ENCODE data around the gene SUPT16H. TPM values are rescaled to one million over a fixed set of nuclear protein-coding genes. Genes with fewer than 3 reads are reported as not detected.

The SUPT16H gene
- total RNA-seq, 1 donor from 2014 or later, result 50.9 TPM

- DNase-seq (ENCODE audit: extremely low read depth, low read depth, low spot score), result no peak
Observed at GRCh38 chr14:21369949-21370679, 13.7 kb downstream of the SUPT16H start.

GRCh38 chr14:21367582-21368144 lies 16.2 kb downstream of the SUPT16H start:
- no peak for DNase-seq (ENCODE audit: extremely low read depth, low read depth, low spot score)

GRCh38 chr14:21356511-21356910 lies 27.3 kb downstream of the SUPT16H start:
- no peak for DNase-seq (ENCODE audit: extremely low read depth, low read depth, low spot score)

GRCh38 chr14:21352587-21352986 lies 31.2 kb downstream of the SUPT16H start:
- DNase-seq (ENCODE audit: extremely low read depth, low read depth, low spot score), result no peak

DNA sequence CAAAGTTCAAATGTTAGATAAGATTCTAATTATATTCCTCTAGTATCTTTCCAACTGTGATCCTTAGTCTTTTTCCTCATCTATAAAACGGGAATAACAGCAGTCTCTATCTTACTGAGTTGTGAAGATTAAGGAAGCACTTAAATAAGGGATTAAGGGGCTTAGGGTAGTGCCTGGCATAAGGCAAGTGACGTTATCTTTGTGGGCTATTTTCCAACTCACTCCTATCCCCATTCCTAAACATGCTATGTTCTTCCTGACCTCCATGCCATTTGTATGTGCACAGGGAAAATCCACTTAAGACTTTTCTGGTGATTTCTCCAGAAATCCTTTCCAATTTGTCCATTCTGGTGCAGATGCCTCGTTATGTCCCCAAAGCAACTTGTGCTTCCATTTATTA lies 33.3 kb downstream of the SUPT16H start:
- no peak for DNase-seq (ENCODE audit: extremely low read depth, low read depth, low spot score)

DNA sequence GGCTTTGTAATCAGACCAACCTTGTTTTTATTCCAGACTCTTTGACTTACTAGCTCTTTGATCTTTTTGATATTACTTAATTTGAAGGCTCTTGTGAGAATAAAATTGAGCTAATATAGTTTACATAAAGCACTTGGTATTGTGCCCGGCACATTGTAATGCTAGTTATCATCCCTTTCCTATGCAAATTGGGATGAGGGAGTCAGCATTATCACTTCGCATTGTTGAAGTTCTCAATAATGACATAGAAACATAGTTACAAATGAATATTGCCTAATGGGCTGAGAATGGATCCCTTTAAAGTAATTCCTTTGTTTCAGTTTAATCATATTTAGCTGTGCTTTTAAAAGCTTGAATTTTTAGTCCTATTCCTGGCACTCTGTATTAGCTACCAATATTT lies 36.6 kb downstream of the SUPT16H start:
- DNase-seq (ENCODE audit: extremely low read depth, low read depth, low spot score), result no peak

DNA sequence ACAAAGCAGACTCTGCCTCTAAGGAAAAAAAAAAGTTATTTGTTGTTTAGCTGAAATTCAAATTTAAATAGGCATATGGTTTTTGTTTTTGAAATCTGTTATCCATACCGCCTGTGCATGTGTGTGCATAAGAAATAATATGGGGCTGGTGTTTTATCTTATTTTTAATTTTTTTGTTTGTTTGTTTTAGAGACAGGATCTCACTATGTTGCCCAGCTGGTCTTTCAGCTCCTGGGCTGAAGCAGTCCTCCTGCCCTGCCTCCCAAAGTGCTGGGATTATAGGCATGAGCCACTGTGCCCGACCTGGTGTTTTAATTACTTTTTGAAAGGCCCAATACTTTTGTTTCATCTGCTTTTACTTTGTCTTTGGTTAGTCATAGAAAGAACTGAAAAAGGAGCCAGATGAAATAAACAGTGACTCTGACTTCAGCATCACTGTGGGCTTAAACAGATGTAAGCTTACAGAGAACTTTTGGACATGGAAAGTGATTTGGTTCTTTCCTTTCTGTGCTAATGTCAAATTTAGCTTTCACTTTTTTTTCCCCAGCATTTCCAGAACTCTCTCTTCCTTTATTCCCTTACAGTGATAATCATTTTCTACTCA lies 37.2 kb downstream of the SUPT16H start:
- DNase-seq (ENCODE audit: extremely low read depth, low read depth, low spot score), result no peak

DNA sequence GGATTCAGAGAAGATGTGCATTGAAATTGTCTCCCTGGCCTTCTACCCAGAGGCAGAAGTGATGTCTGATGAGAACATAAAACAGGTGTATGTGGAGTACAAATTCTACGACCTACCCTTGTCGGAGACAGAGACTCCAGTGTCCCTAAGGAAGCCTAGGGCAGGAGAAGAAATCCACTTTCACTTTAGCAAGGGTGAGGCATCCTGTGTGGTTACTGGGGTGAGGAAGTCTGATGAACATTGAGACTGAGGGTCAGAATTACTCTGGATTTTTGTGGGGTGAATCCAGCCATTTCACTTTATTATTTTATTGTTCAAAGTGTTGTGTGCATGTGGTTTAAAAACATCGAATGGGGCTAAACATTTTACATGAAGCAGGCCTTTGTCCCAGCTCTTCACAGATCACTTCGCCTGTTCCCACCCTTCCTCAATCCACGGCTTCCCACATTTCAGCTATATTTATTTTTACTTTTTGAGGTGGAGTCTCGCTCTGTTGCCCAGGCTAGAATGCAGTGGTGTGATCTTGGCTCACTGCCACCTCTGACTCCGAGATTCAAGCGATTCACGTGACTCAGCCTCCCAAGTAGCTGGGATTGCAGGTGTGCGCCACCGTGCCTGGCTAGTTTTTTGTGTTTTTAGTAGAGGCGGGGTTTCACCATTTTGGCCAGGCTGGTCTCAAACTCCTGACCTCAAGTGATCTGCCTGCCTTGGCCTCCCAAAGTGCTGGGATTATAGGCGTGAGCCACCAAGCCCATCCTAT lies 40.6 kb downstream of the SUPT16H start:
- no peak for DNase-seq (ENCODE audit: extremely low read depth, low read depth, low spot score)

DNA sequence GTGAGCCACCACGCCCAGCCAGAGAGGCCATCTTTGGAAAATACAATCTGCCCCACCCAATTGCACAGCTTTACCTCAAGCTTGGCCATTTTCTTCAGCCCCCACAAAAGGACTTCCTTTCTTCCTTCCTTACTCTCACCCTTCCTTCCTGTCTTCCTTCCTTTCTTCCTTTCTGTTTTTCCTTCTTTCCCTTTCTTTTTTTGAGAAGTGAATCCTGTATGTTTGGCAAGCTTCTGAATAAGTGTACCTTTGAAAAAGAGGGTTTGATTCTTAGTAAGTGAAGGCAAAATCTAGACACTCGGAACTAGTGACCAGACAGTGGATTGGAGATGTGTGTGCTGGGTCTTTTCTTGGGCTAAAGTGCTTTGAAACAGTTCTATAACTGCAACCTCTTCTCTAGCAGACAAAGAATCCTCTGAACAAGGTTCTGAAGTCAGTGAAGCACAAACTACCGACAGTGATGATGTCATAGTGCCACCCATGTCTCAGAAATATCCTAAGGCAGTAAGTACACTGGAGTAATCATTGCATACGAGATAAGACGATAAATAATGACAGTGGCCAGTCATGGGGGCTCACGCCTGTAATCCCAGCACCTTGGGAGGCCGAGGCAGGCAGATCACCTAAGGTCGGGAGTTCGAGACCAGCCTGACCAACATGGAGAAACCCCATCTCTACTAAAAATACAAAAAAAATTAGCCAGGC lies 49.5 kb downstream of the SUPT16H start:
- no peak for DNase-seq (ENCODE audit: extremely low read depth, low read depth, low spot score)

DNA sequence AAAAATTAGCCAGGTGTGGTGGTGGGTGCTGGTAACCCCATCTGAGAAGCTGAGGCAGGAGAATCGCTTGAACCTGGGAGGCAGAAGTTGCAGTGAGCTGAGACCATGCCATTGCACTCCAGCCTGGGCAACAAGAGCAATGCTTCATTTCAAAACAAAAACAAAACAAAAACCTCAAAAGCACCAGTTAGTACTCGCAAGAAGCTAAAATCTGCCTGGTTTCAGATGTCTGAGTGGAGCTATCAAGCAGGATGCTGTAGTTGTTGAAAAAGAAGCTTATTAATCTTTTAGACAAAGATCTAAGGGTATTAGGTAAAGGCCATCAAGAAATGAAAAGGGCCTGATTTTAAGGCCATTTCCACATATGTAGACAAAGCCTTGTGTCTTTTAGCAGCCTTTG lies 50.9 kb downstream of the SUPT16H start:
- no peak for DNase-seq (ENCODE audit: extremely low read depth, low read depth, low spot score)

DNA sequence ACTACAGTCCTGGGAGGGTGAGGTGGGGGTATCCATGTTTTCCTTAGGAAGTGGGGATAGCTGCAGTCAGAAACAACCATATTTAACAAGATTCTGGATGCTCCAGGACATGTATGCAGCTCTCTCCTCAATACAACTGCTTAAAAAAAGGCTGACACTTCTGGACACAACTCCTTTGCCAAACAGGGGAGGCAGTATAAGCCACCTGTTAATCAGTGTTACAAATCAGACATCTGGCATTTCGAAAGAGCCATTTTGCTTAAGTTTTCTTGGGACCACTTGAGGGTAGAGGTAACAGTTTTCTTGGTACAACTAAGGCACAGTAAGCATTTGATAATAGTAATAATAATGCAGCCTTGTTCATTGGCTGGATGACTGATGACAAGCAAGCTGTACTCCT lies 56.8 kb downstream of the SUPT16H start:
- no peak for DNase-seq (ENCODE audit: extremely low read depth, low read depth, low spot score)

DNA sequence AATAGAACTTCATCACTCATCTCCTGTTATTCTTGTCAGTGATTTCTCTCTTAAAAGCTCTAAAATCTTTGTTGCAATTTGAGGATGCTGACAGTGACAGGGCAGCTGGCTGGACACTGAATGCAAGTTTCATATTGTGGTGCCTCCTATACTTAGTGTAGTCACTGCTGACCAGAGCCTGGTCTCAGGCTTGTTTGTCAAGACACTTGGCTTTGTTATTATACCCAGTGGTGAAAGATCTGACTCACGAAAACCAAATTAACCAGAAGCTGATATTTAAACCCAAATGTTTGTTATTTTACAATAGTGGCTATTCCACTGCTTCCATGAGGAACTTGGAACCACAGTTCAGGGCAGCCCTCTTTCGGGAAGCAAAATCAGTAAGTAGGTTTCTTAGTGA lies 61.1 kb downstream of the SUPT16H start:
- DNase-seq (ENCODE audit: extremely low read depth, low read depth, low spot score), result no peak

- no peak for DNase-seq (ENCODE audit: extremely low read depth, low read depth, low spot score)
Observed at GRCh38 chr14:21320913-21321312, 62.9 kb downstream of the SUPT16H start.

- DNase-seq (ENCODE audit: extremely low read depth, low read depth, low spot score), result no peak
Observed at GRCh38 chr14:21317398-21317797, 66.4 kb downstream of the SUPT16H start.

DNA sequence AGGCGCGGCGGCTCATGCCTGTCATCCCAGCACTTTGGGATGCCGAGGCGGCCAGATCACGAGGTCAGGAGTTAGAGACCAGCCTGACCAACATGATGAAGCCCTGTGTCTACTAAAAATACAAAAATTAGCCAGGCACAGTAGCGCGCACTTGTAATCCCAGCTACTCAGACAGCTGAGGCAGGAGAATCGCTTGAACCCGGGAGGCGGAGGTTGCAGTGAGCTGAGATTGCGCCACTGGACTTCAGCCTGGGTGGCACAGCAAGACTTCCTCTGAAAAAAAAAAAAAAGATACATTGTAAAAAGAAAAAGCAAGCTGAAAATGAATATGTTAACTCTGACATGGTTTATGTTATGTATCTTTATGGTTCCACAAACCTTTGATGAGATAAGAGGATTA lies 70.3 kb downstream of the SUPT16H start:
- DNase-seq (ENCODE audit: extremely low read depth, low read depth, low spot score), result no peak

GRCh38 chr14:21311614-21312013 lies 72.2 kb downstream of the SUPT16H start:
- no peak for DNase-seq (ENCODE audit: extremely low read depth, low read depth, low spot score)

DNA sequence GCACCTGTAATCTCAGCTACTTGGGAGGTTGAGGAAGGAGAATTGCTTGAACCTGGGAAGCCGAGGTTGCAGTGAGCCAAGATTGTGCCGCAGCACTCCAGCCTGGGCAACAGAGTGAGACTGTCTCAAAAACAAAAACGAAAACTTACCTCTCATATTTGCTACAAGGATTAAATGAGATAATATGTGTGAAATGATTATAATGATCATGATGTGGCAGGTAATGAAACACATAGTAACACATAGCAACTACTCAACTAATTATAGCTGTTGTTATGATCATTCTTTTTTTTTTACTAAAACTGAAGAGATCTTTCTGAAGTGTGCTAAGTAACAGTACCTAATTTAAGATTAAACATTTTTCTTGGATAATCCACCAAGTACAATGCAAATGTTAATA lies 73.9 kb downstream of the SUPT16H start:
- no peak for DNase-seq (ENCODE audit: extremely low read depth, low read depth, low spot score)

GRCh38 chr14:21309238-21309636 lies 74.6 kb downstream of the SUPT16H start:
- no peak for DNase-seq (ENCODE audit: extremely low read depth, low read depth, low spot score)

DNA sequence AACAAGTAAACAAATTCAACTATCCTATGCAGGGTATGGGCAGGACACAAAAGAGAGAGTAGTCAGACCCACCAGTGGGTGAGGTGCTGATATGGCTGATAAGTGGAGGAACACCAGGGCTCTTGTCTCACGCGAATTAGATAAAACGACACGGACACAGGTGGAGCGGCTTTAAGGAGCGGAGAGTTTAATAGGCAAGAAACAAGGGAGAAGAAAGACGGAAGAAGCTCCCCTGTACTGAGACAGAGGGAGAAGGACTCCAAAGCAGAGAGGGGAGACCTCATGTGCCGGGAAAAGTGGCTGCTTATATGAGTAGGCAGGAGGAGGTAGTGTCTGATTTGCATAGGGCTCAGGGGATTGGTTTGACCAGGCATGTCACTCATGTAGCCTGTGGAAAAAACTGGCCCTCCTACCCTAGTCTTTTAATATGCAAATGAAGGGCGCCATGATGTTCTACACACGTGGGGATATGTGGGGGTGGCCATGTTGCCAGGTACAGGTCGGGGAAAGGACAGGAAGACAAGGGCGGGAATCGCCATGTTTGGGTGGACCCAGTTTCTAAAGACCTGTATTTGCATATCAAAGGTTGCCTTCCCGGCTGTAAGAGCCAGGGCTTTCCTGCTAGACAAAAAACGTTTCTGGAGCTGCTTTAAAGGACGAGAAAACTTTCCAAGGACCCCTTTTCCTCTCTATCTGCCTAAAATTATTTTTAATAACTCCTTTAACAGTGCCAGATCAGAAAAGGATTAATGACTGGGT lies 75.2 kb downstream of the SUPT16H start:
- peak; percentile 23 for DNase-seq (ENCODE audit: extremely low read depth, low read depth, low spot score)

DNA sequence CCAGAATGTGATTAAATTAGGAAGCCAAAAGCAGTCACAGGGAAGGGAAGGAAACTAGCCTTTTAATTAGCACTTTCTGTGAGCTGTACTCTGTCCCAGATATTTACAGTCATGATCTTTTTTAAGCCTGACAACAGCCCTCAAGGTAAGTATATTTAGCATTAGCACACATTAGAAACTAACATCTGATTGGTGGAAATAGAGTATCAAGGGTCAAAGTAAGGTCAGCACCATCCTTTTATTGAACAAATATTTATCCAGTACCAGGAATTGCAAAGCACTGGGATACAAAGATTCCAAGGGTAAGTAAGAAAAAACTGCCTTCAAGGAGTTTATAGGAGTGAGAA lies 75.7 kb downstream of the SUPT16H start:
- DNase-seq (ENCODE audit: extremely low read depth, low read depth, low spot score), result no peak
